Osteocyte (in vitro differentiated cells): ENCODE results near the gene PAPPA2. TPM values are rescaled to one million over a fixed set of nuclear protein-coding genes. Genes with fewer than 3 reads are reported as not detected.
"Not testable (repeated sequence)": the region's sequence is repeated elsewhere in the genome, so short reads cannot be mapped to it uniquely, and the experiment has no call there.

ENCODE experiments used
- DNase-seq: peaks from one replicate; pipeline ENCODE4 v3.0.0; 2021; ENCODE audit warnings: mixed read lengths; ENCODE audit not compliant: unreplicated experiment; ENCODE audit errors: extremely low spot score
- H3K27ac Mint-ChIP-seq: one replicate; pipeline ENCODE4 v1.8.0; 2021; ENCODE audit warnings: mild to moderate bottlenecking, mixed read lengths; ENCODE audit not compliant: unreplicated experiment
- H3K27me3 Mint-ChIP-seq: one replicate; pipeline ENCODE4 v1.8.0; 2021; ENCODE audit warnings: mixed read lengths; ENCODE audit not compliant: unreplicated experiment
- H3K36me3 Mint-ChIP-seq: one replicate; pipeline ENCODE4 v1.8.0; 2021; ENCODE audit warnings: mixed read lengths; ENCODE audit not compliant: unreplicated experiment
- H3K4me1 Mint-ChIP-seq: one replicate; pipeline ENCODE4 v1.8.0; 2021; ENCODE audit warnings: mixed read lengths; ENCODE audit not compliant: unreplicated experiment
- H3K4me3 Mint-ChIP-seq: one replicate; pipeline ENCODE4 v1.8.0; 2021; ENCODE audit warnings: mild to moderate bottlenecking, moderate library complexity, mixed read lengths; ENCODE audit not compliant: unreplicated experiment
- H3K9me3 Mint-ChIP-seq: one replicate; pipeline ENCODE4 v1.8.0; 2021; ENCODE audit warnings: mixed read lengths; ENCODE audit not compliant: unreplicated experiment
- CTCF ChIP-seq: fragments of 200-600 bp; sonication (generic); IDR thresholded peaks from 2 replicates; pipeline ENCODE4 v1.5.0; 2021; ENCODE audit warnings: antibody characterized with exemption, mild to moderate bottlenecking, moderate library complexity
- total RNA-seq: library from RNA; stranded (reverse); gene quantifications from 2 replicates; pipeline ENCODE4 v1.2.1, GENCODE V29; 2021

Gene PAPPA2
- total RNA-seq, 1 donor from 2014 or later: 0.35 TPM

- Mint-ChIP-seq H3K27me3 (peaks cover 5% of the 10 kb centered on the region), H3K36me3 (no peaks in the 10 kb centered on the region), H3K27ac (no peak overlapping the region), H3K4me3 (no peak overlapping the region), H3K9me3 (no peaks in the 10 kb centered on the region), H3K4me1 (no peaks in the 10 kb centered on the region)
- no peak for TF ChIP-seq CTCF
- DNase-seq: no peak
These were observed 95.6 kb downstream of the PAPPA2 start for GRCh38 chr1:176558561-176558960.

GRCh38 chr1:176559474-176559873 lies 96.5 kb downstream of the PAPPA2 start:
- TF ChIP-seq CTCF: no peak
- Mint-ChIP-seq H3K4me3 (no peak overlapping the region), H3K27ac (no peak overlapping the region), H3K4me1 (no peaks in the 10 kb centered on the region), H3K36me3 (no peaks in the 10 kb centered on the region), H3K9me3 (no peaks in the 10 kb centered on the region), H3K27me3 (no peaks in the 10 kb centered on the region)
- peak; percentile 42 for DNase-seq

GRCh38 chr1:176559878-176560277 lies 96.9 kb downstream of the PAPPA2 start:
- Mint-ChIP-seq H3K27me3 (no peaks in the 10 kb centered on the region), H3K9me3 (no peaks in the 10 kb centered on the region), H3K36me3 (no peaks in the 10 kb centered on the region), H3K4me1 (no peaks in the 10 kb centered on the region), H3K27ac (no peak overlapping the region), H3K4me3 (no peak overlapping the region)
- peak; percentile 81 for DNase-seq
- TF ChIP-seq CTCF: peak; percentile 77

- no peaks in the 10 kb centered on the region for H3K4me1 Mint-ChIP-seq
- H3K27me3 Mint-ChIP-seq: no peaks in the 10 kb centered on the region
- DNase-seq: no peak
- H3K4me3 Mint-ChIP-seq: no peak overlapping the region
- H3K27ac Mint-ChIP-seq: no peak overlapping the region
- no peaks in the 10 kb centered on the region for H3K36me3 Mint-ChIP-seq
- no peaks in the 10 kb centered on the region for H3K9me3 Mint-ChIP-seq
- no peak for TF ChIP-seq CTCF
These were observed 97.7 kb downstream of the PAPPA2 start for GRCh38 chr1:176560681-176561080.

GRCh38 chr1:176561761-176562160 lies 98.8 kb downstream of the PAPPA2 start:
- not testable (repeated sequence) for H3K4me1 Mint-ChIP-seq, H3K9me3 Mint-ChIP-seq, H3K27ac Mint-ChIP-seq, H3K36me3 Mint-ChIP-seq, DNase-seq, H3K27me3 Mint-ChIP-seq, H3K4me3 Mint-ChIP-seq
